Fibroblast of gingiva (primary cell): ENCODE results near the gene RALGAPA1.
"Not testable (repeated sequence)": the region's sequence is repeated elsewhere in the genome, so short reads cannot be mapped to it uniquely, and the experiment has no call there.

Experiments used
- DNase-seq: peaks from one replicate; pipeline ENCODE4 v3.0.0-alpha.2; 2011; ENCODE audit warnings: low read depth

RALGAPA1 gene

GRCh38 chr14:35821564-35822411, 12.7 kb upstream of the RALGAPA1 start:
- DNase-seq: peak; percentile 24

GRCh38 chr14:35819591-35820540, 10.8 kb upstream of the RALGAPA1 start:
- no peak for DNase-seq

DNA sequence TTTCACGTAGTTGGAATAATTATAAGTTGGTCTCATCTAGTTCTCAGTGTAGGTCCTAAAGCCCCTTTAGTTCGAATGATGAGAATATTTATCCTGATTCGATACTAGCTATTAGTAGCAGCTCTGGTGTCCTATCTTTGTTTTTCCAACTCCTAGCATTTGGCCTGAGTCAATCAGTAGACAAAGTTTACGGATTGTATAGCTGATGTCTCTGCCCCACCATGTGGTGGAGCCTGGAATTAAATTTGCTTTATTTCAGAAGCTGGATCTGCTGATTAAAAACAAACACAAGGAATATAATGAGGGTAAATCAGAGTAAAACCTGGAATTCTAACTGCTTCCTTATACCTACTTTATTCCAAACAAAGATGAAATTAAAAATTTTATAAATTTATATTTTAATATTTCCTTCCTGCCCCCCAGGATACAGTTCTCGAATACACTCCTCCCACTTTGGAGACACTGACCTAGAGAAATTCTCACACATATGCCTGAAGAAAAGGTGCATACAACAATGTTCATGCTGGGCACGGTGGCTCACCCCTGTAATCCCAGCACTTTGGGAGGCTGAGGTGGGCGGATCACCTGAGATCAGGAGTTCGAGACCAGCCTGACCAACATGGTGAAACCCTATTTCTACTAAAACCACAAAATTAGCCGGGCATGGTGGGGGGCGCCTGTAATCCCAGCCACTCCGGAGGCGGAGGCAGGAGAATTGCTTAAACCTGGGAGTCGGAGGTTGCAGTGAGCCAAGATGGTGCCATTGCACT, 9.4 kb upstream of the RALGAPA1 start:
- DNase-seq: peak; percentile 29

DNA sequence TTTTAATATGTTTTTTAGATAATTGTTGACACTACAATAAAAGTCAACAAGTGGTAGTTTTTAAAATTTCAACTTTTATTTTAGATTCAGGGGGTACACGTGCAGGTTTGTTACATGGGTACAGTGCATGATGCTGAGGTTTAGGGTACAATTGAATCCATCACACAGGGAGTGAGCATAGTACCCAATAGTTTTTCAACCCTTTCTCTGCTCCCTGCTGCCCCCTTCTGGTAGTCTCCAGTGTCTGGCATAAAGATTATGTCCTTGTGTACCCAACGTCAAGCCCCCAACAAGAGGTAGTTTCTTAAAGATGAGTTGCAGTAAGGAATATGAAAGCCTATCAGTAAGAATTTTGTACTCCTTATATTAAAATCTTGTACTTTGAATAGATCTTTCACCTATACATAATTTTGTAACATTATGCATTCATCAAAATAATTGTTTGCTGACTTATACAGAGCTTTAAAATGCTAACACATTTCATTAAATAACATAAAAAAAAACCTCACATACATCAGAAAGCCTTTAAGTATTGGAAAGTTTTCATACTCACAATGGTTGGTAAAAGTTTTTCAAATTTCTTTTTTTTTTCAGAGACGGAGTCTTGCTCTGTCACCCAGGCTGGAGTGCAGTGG, 5.4 kb upstream of the RALGAPA1 start:
- peak; percentile 19 for DNase-seq

DNA sequence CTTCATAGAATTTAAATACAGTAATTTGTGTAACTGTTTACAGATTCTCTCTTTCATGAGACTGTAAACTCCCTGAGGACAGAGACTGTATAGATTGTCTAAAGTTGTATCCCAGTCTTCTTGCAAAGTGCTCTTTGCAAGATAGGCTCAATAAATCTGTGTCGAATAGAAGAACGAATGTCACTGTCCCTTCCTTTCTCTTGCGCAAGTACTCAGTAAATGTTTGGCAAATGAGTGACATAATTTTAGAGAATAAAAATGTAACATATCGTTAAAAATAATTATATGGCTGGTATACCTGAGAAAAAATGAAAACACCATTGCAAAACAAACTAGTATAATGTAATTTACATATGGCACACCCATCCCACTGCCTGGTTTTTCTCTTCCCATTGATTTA, 1.9 kb upstream of the RALGAPA1 start:
- no peak for DNase-seq

GRCh38 chr14:35809597-35809996, 502 bp upstream of the RALGAPA1 start:
- no peak for DNase-seq

DNA sequence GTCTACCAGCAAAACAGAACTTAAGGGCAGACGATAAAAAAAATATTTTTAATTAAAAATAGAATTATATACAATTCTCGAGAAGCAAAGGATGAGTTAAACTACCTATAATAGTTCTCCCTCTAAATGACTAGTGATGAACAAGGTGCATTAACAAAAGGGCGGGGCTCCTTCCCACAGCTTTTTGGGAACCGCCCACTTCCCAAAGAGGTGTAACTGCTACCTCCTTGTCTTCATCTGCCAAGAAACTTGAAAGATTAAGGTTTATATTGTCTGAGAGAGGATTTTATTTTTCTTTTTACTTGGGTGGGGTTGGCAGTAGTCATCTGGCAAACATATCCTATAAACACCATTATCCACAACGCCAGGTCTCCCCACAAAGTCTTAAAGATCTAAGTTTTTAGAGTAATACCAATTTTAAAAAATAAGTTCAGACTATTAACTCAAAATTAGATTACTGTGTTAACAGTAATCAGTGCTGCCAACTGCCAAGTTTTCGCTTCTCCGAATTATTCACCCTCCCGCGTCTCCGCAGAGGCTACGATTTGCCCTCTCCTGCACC, 938 bp downstream of the RALGAPA1 start:
- no peak for DNase-seq

- DNase-seq: no peak
Measured at GRCh38 chr14:35807131-35807961, 1.7 kb downstream of the RALGAPA1 start.

DNA sequence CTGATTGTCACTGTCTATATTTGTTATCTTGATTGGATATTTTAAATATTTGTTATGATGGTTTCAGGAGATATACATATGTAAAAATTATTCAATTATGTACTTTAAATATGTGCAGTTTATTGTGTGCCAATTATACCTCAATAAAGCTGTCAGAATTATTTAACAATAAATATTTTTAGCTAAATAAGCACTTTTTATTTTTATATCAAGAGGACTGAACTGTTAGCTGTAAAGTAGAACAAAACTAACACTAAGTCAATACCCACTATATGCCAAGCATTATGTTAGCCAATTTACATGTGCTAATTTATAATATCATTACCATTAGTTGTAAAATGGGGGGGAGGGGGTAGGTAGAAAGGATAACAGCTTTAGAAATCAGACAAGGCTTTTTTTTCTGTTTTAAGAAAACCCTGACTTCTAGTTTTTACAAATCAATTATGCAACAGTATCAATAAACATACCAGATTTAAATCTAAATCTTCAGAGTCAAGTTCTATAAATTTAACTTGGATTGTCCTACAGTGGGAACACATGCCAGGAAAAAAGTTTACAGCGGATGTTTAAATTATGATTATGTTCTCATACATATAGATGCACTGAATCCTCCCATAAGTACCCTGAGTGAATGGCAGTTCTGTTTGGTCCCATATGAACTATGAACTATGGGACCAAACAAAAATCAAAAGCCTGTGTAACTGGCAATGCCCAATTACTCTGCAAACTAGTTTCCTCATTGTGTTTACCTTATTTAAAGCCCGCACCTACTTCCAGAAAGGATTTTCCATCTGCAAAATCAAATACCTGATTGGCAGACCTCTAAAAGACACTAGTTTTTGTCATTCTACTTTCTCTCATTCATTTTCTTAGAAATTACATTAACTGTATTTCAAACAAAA, 2.8 kb downstream of the RALGAPA1 start:
- no peak for DNase-seq

DNA sequence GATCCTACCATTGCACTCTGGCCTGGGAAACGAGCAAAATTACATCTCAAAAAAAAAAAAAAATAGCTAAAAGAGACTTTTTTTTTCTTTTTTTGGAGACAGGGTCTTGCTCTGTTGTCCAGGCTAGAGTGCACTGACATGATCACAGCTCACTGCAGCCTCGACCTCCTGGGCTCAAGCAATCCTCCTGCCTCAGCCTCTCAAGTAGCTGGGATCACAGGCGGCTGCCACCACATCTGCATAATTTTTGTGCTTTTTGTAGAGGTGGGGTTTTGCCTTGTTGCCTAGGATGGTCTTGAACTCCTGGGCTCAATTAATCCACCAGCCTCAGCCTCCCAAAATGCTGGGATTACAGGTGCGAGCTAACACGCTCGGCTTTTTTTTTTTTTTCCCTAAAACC, 11.3 kb downstream of the RALGAPA1 start:
- DNase-seq: no peak

- no peak for DNase-seq
Measured at GRCh38 chr14:35789651-35790050, 19.4 kb downstream of the RALGAPA1 start.

GRCh38 chr14:35786856-35787255, 22.2 kb downstream of the RALGAPA1 start:
- no peak for DNase-seq

GRCh38 chr14:35783699-35784098, 25.4 kb downstream of the RALGAPA1 start:
- DNase-seq: no peak

- no peak for DNase-seq
Measured at GRCh38 chr14:35779368-35779767, 29.7 kb downstream of the RALGAPA1 start.

- not testable (repeated sequence) for DNase-seq
Measured at GRCh38 chr14:35777550-35777949, 31.5 kb downstream of the RALGAPA1 start.

- DNase-seq: no peak
Measured at GRCh38 chr14:35776823-35777222, 32.3 kb downstream of the RALGAPA1 start.

DNA sequence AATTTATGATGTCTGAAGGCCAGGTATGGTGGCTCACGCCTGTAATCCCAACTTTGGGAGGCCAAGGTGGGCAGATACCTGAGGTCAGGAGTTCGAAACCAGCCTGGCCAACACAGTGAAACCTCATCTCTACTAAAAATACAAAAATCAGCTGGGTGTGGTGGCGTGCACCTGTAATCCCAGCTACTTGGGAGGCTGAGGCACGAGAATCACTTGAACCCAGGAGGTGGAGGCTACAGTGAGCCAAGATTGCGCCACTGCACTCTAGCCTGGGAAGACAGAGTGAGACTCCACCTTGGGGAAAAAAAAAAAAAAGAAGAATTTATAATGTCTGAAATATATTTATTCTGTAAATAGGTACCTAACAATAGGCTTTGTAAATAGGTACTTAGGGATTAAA, 33.0 kb downstream of the RALGAPA1 start:
- DNase-seq: not testable (repeated sequence)

GRCh38 chr14:35766700-35767082, 42.4 kb downstream of the RALGAPA1 start:
- no peak for DNase-seq

- no peak for DNase-seq
Measured at GRCh38 chr14:35766036-35766699, 42.9 kb downstream of the RALGAPA1 start.
